Measurements from ENCODE around the gene FUT2.

- TF ChIP-seq CTCF (IDR thresholded peaks at IDR 0.05; ENCODE audit: low read depth, low read length) (no peak), POLR2A (IDR thresholded peaks at IDR 0.05; ENCODE audit: extremely low read depth, insufficient read length) (peak; percentile 67), MYC (IDR thresholded peaks at IDR 0.05; ENCODE audit: low read depth, low read length) (peak; percentile 80)
- TF ChIP-seq, protein P1, sequence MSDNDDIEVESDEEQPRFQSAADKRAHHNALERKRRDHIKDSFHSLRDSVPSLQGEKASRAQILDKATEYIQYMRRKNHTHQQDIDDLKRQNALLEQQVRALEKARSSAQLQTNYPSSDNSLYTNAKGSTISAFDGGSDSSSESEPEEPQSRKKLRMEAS (IDR thresholded peaks at IDR 0.05; ENCODE audit: low read depth, low read length), result peak; percentile 80
These were observed 57.0 kb downstream of the FUT2 start, which contains the start of gene FUT1 for GRCh38 chr19:48752496-48753365.
